HCT116 (cell line): Measurements from ENCODE around the gene DPF1. TPM values are rescaled to one million over a fixed set of nuclear protein-coding genes. Genes with fewer than 3 reads are reported as not detected.

Source experiments
- ATAC-seq: fragments of 200-7000 bp; cut with Tn5 transposase; 2 replicates; pipeline ENCODE4 v1.9.1; 2020; ENCODE audit warnings: mild to moderate bottlenecking, moderate library complexity
- BruUV-seq: library from RNA; stranded (reverse); fragments of 400-500 nt; replicated peaks from 2 replicates; lab custom pipeline; 2021; lab: Mats Ljungman, UMichigan
- CTCF ChIA-PET: fragments of 300-600 bp; sonication (Branson Sonifier 250); formaldehyde crosslinking; loops from one replicate; lab custom pipeline; 2021; ENCODE audit warnings: antibody characterized with exemption; lab: Charles Lee
- POLR2A ChIA-PET: fragments of 300-600, 350-600 bp; sonication (Branson Sonifier 250); formaldehyde crosslinking; loops from one replicate; lab custom pipeline; 2021; ENCODE audit warnings: antibody characterized with exemption; lab: Charles Lee
- RAD21 ChIA-PET, 2 experiments: fragments of 300-600 bp; sonication (Branson Sonifier 250); formaldehyde crosslinking; loops; one replicate each; lab custom pipeline; 2023; ENCODE audit warnings: low total read pairs in 2 of 2; ENCODE audit not compliant: uncharacterized antibody in 2 of 2, unreplicated experiment in 2 of 2, low non-redundant PET in 1 of 2; lab: Charles Lee
- DNase-seq: peaks from one replicate; pipeline ENCODE4 v3.0.0-alpha.2; 2010; ENCODE audit warnings: low read depth, low spot score
- H2AFZ ChIP-seq: fragments of 200-600 bp; shearing (Covaris generic), sonication (generic); 2 replicates; pipeline ENCODE4 v1.6.1; 2017; ENCODE audit warnings: low read depth, mixed run types, mixed read lengths, antibody characterized with exemption, low read length; ENCODE audit not compliant: poor library complexity, severe bottlenecking
- H3K27ac ChIP-seq: 2 replicates; pipeline ENCODE4 v1.5.1; 2012; ENCODE audit warnings: low read depth, low read length
- H3K27me3 ChIP-seq: fragments of 200-600 bp; sonication (generic); 2 replicates; pipeline ENCODE4 v1.6.1; 2016; ENCODE audit warnings: mixed run types, low read length, mixed read lengths; ENCODE audit not compliant: insufficient read depth
- H3K36me3 ChIP-seq, 2 experiments: fragments of 200-500 bp in 1 of 2; fragments of 200-600 bp in 1 of 2; sonication (Bioruptor generic) in 1 of 2; sonication (generic) in 1 of 2; 2 replicates each; pipeline versions ENCODE4 v1.5.1 to v1.6.1; 2014 to 2016; ENCODE audit warnings: low read length in 2 of 2, inconsistent platforms in 1 of 2, mixed read lengths in 1 of 2, mixed run types in 1 of 2; ENCODE audit not compliant: insufficient read depth in 2 of 2, control insufficient read depth in 1 of 2
- H3K4me1 ChIP-seq, 2 experiments: fragments of 200-600 bp in 1 of 2; sonication (generic) in 1 of 2; 2 replicates each; pipeline versions ENCODE4 v1.5.1 to v1.6.1; 2012 to 2017; ENCODE audit warnings: low read length in 2 of 2, inconsistent platforms in 1 of 2, mild to moderate bottlenecking in 1 of 2, mixed read lengths in 1 of 2, mixed run types in 1 of 2, moderate library complexity in 1 of 2; ENCODE audit not compliant: insufficient read depth in 2 of 2, control insufficient read depth in 1 of 2
- H3K4me2 ChIP-seq: fragments of 200-600 bp; sonication (generic); 2 replicates; pipeline ENCODE4 v1.6.1; 2017; ENCODE audit warnings: mixed run types, low read length, mixed read lengths
- H3K4me3 ChIP-seq, 2 experiments: fragments of 200-600 bp in 1 of 2; sonication (generic) in 1 of 2; replicated peaks in 1 of 2; 2 replicates each; pipeline ENCODE4 v1.5.1; 2011 to 2016; ENCODE audit warnings: low read length in 2 of 2, control low read depth in 1 of 2, low read depth in 1 of 2, mild to moderate bottlenecking in 1 of 2, mixed read lengths in 1 of 2, mixed run types in 1 of 2
- H3K79me2 ChIP-seq: fragments of 200-600 bp; sonication (generic); 2 replicates; pipeline ENCODE4 v1.6.1; 2017; ENCODE audit warnings: mild to moderate bottlenecking, mixed run types, low read length, moderate library complexity, mixed read lengths; ENCODE audit not compliant: insufficient read depth
- H3K9ac ChIP-seq: fragments of 200-600 bp; sonication (generic); 2 replicates; pipeline ENCODE4 v1.6.1; 2016; ENCODE audit warnings: low read length, mixed read lengths
- H3K9me2 ChIP-seq: fragments of 200-600 bp; sonication (generic), shearing (Covaris generic); 2 replicates; pipeline ENCODE4 v1.6.1; 2017; ENCODE audit warnings: mixed run types, mild to moderate bottlenecking, moderate library complexity; ENCODE audit not compliant: insufficient read depth
- H3K9me3 ChIP-seq, 2 experiments: fragments of 200-500 bp in 1 of 2; fragments of 200-600 bp in 1 of 2; sonication (Bioruptor generic) in 1 of 2; sonication (generic) in 1 of 2; 2 replicates each; pipeline ENCODE4 v1.6.1; 2014 to 2017; ENCODE audit warnings: low read length in 2 of 2, mixed read lengths in 2 of 2, inconsistent platforms in 1 of 2, low read depth in 1 of 2, mild to moderate bottlenecking in 1 of 2, mixed run types in 1 of 2, moderate library complexity in 1 of 2; ENCODE audit not compliant: control insufficient read depth in 1 of 2, insufficient read depth in 1 of 2
- H4K20me1 ChIP-seq: fragments of 200-600 bp; sonication (generic), shearing (Covaris generic); 2 replicates; pipeline ENCODE4 v1.6.1; 2017; ENCODE audit warnings: mixed run types, mild to moderate bottlenecking, moderate library complexity; ENCODE audit not compliant: insufficient read depth
- CBX3 ChIP-seq: IDR thresholded peaks from 2 replicates; pipeline ENCODE4 v1.6.1; 2012; ENCODE audit warnings: low read depth
- CEBPB ChIP-seq: IDR thresholded peaks from 2 replicates; pipeline ENCODE4 v1.6.1; 2012; ENCODE audit warnings: low read depth
- ELF1 ChIP-seq: IDR thresholded peaks from 2 replicates; pipeline ENCODE4 v1.6.1; 2012; ENCODE audit warnings: low read depth, borderline replicate concordance
- EZH2 ChIP-seq: fragments of 200-600 bp; sonication (generic); IDR thresholded peaks from 2 replicates; pipeline ENCODE4 v1.6.1; 2017; ENCODE audit warnings: antibody characterized with exemption, mixed run types
- EZH2phosphoT487 ChIP-seq: fragments of 200-600 bp; IDR thresholded peaks from 2 replicates; pipeline ENCODE4 v1.6.1; 2018; ENCODE audit warnings: antibody characterized with exemption, borderline replicate concordance
- FOSL1 ChIP-seq: IDR thresholded peaks from 2 replicates; pipeline ENCODE4 v1.6.1; 2012; ENCODE audit warnings: low read depth
- POLR2A ChIP-seq: IDR thresholded peaks from 2 replicates; pipeline ENCODE4 v1.7.0; 2011; ENCODE audit warnings: borderline replicate concordance; ENCODE audit not compliant: insufficient read depth, insufficient read length; ENCODE audit errors: extremely low read depth
- RAD21 ChIP-seq: IDR thresholded peaks from 2 replicates; pipeline ENCODE4 v1.6.1; 2012; ENCODE audit warnings: low read depth, mild to moderate bottlenecking
- SP1 ChIP-seq: IDR thresholded peaks from 2 replicates; pipeline ENCODE4 v1.6.1; 2012; ENCODE audit warnings: low read depth
- ZBTB33 ChIP-seq: IDR thresholded peaks from 2 replicates; pipeline ENCODE4 v1.6.1; 2011; ENCODE audit warnings: mild to moderate bottlenecking, low read length, moderate library complexity; ENCODE audit not compliant: insufficient replicate concordance; ENCODE audit errors: extremely low read depth
- intact Hi-C: fragments of 100-400 bp; cut with micrococcal nuclease; formaldehyde crosslinking; loops from 2 replicates; pipeline ENCODE4 v1.10.0; 2022
- total RNA-seq: library from RNA; stranded (reverse); gene quantifications from one replicate; pipeline ENCODE4 v1.2.1, GENCODE V29; 2021; ENCODE audit not compliant: unreplicated experiment

Gene DPF1
- total RNA-seq, 1 experiment from 2014 or later: 9.7 TPM

GRCh38 chr19:38168637-38169036 lies 55.4 kb downstream of the DPF1 start (continued):
- TF ChIP-seq POLR2A (no peak), CBX3 (no peak), CEBPB (no peak), EZH2 (no peak), ZBTB33 (no peak), FOSL1 (no peak), RAD21 (no peak)
- TF ChIP-seq, all 23 proteins: peak for 0

- peaks cover 8 to 12% of the 10 kb centered on the region in 2 experiments; a peak in 2 of 4 replicates for H3K9me3 ChIP-seq
- POLR2A ChIA-PET: no interaction called here
- no peaks in the 10 kb centered on the region for H3K4me1 ChIP-seq
- no peak overlapping the region for H2AFZ ChIP-seq
- H3K27ac ChIP-seq: no peak overlapping the region
- no peak overlapping the region for H3K9ac ChIP-seq
- no peak for ATAC-seq
- H3K27me3 ChIP-seq: no peaks in the 10 kb centered on the region
- no peaks in the 10 kb centered on the region for H4K20me1 ChIP-seq
- CTCF ChIA-PET: no interaction called here
- RAD21 ChIA-PET: no interaction called here
- intact Hi-C loops: no loop called here
- H3K4me2 ChIP-seq: no peak overlapping the region
- peaks cover 3 to 17% of the 10 kb centered on the region in 2 experiments; a peak in 3 of 4 replicates for H3K36me3 ChIP-seq
- no peaks in the 10 kb centered on the region for H3K79me2 ChIP-seq
- no peak for DNase-seq
- TF ChIP-seq ELF1: no peak
- no peak for TF ChIP-seq EZH2phosphoT487
- TF ChIP-seq SP1: no peak
- no peak for TF ChIP-seq CEBPB
- no peaks in the 10 kb centered on the region for H3K9me2 ChIP-seq
- no TSS peak for BruUV-seq
- H3K4me3 ChIP-seq: no peak overlapping the region
Observed at GRCh38 chr19:38165335-38165734, 58.7 kb downstream of the DPF1 start.
